ENCODE measurements around the gene CXCR3.

GRCh38 chrX:71618787-71619186 lies 476 bp upstream of the CXCR3 start:
- no peak for TF ChIP-seq POLR2A (IDR thresholded peaks at IDR 0.05)
- TF ChIP-seq CTCF (IDR thresholded peaks at IDR 0.05): no peak
- TF ChIP-seq EP300 (IDR thresholded peaks at IDR 0.05): no peak

All from ovary (tissue), 3 donors.